Amniotic stem cell (primary cell): ENCODE results near the gene NLGN2.

Source experiments
- DNase-seq: peaks from one replicate; lab custom pipeline; 2025; lab: John Stamatoyannopoulos, UW

Gene NLGN2

GRCh38 chr17:7392696-7393612 is 14.7 kb upstream of the NLGN2 start:
- DNase-seq, result no peak

- no peak for DNase-seq
Measured at GRCh38 chr17:7393613-7394451, 13.8 kb upstream of the NLGN2 start.

GRCh38 chr17:7394452-7395191 is 13.0 kb upstream of the NLGN2 start, which contains the start of gene PLSCR3:
Gene PLSCR3 (minus strand): TSS chr17:7394525. CDS start chr17:7394110, 415 bp downstream.
- DNase-seq, result peak; percentile 78

GRCh38 chr17:7396147-7396546 is 11.5 kb upstream of the NLGN2 start:
- DNase-seq, result no peak

GRCh38 chr17:7398612-7399011 is 9.0 kb upstream of the NLGN2 start:
- DNase-seq, result no peak

- no peak for DNase-seq
Measured at GRCh38 chr17:7403043-7403726, 4.5 kb upstream of the NLGN2 start.

GRCh38 chr17:7403727-7403976 is 4.0 kb upstream of the NLGN2 start:
- DNase-seq, result no peak

GRCh38 chr17:7403977-7404736 is 3.5 kb upstream of the NLGN2 start, which contains the start of gene TMEM256:
Gene TMEM256 (minus strand): TSS chr17:7404097. CDS start chr17:7404084, 13 bp downstream.
- DNase-seq, result peak; percentile 99

GRCh38 chr17:7404737-7405349 is 2.8 kb upstream of the NLGN2 start:
- DNase-seq, result no peak

- no peak for DNase-seq
Measured at GRCh38 chr17:7405350-7406234, 2.1 kb upstream of the NLGN2 start.

GRCh38 chr17:7406235-7406825 is 1.3 kb upstream of the NLGN2 start:
- no peak for DNase-seq

- no peak for DNase-seq
Measured at GRCh38 chr17:7407082-7407481, 563 bp upstream of the NLGN2 start.

- DNase-seq, result no peak
Measured at GRCh38 chr17:7408252-7408727, 645 bp downstream of the NLGN2 start.

GRCh38 chr17:7408863-7409262 is 1.2 kb downstream of the NLGN2 start:
- no peak for DNase-seq

GRCh38 chr17:7409716-7410115 is 2.1 kb downstream of the NLGN2 start:
- DNase-seq, result no peak

GRCh38 chr17:7410634-7411426 is 3.2 kb downstream of the NLGN2 start:
- no peak for DNase-seq

- DNase-seq, result no peak
Measured at GRCh38 chr17:7411427-7411750, 3.7 kb downstream of the NLGN2 start.

- no peak for DNase-seq
Measured at GRCh38 chr17:7413346-7413985, 5.8 kb downstream of the NLGN2 start.
